HCT116 (cell line): ENCODE results near the gene PDE8A.

Experiments
- CEBPB ChIP-seq: IDR thresholded peaks from 2 replicates; pipeline ENCODE4 v1.6.1; 2012; ENCODE audit warnings: low read depth
- EGR1 ChIP-seq: IDR thresholded peaks from 2 replicates; pipeline ENCODE4 v1.6.1; 2012; ENCODE audit warnings: low read depth
- EZH2 ChIP-seq: fragments of 200-600 bp; sonication (generic); IDR thresholded peaks from 2 replicates; pipeline ENCODE4 v1.6.1; 2017; ENCODE audit warnings: antibody characterized with exemption, mixed run types
- POLR2A ChIP-seq: IDR thresholded peaks from 2 replicates; pipeline ENCODE4 v1.7.0; 2011; ENCODE audit warnings: borderline replicate concordance; ENCODE audit not compliant: insufficient read depth, insufficient read length; ENCODE audit errors: extremely low read depth
- POLR2AphosphoS5 ChIP-seq: IDR thresholded peaks from 2 replicates; pipeline ENCODE4 v1.6.1; 2011; ENCODE audit warnings: mild to moderate bottlenecking, low read depth, low read length, moderate library complexity
- RAD21 ChIP-seq: IDR thresholded peaks from 2 replicates; pipeline ENCODE4 v1.6.1; 2012; ENCODE audit warnings: low read depth, mild to moderate bottlenecking
- SP1 ChIP-seq: IDR thresholded peaks from 2 replicates; pipeline ENCODE4 v1.6.1; 2012; ENCODE audit warnings: low read depth
- TCF7L2 ChIP-seq: IDR thresholded peaks from 2 replicates; pipeline ENCODE4 v1.7.0; 2011; ENCODE audit warnings: borderline replicate concordance, inconsistent platforms; ENCODE audit not compliant: insufficient read depth, insufficient read length; ENCODE audit errors: extremely low read depth
- YY1 ChIP-seq: IDR thresholded peaks from 2 replicates; pipeline ENCODE4 v1.6.1; 2011; ENCODE audit warnings: low read length, low read depth, moderate library complexity, mild to moderate bottlenecking; ENCODE audit not compliant: insufficient replicate concordance; ENCODE audit errors: extremely low read depth
- TF ChIP-seq, protein P1 (sequence below), 3 experiments: fragments of 200-600 bp in 1 of 3; sonication (generic) in 1 of 3; IDR thresholded peaks in 2 of 3; conservative IDR thresholded peaks in 1 of 3; 2 replicates each; pipeline ENCODE4 v1.5.1; 2012 to 2017; ENCODE audit warnings: low read depth in 2 of 3, low read length in 2 of 3, antibody characterized with exemption in 1 of 3, borderline replicate concordance in 1 of 3, control low read depth in 1 of 3, mild to moderate bottlenecking in 1 of 3, mixed read lengths in 1 of 3, mixed run types in 1 of 3, moderate library complexity in 1 of 3; ENCODE audit not compliant: insufficient read depth in 1 of 3
- TF ChIP-seq, protein P2 (sequence below): IDR thresholded peaks from 2 replicates; pipeline ENCODE4 v1.6.1; 2012
- TF ChIP-seq, protein P3 (sequence below): IDR thresholded peaks from 2 replicates; pipeline ENCODE4 v1.6.1; 2012; ENCODE audit warnings: low read depth

DNA sequence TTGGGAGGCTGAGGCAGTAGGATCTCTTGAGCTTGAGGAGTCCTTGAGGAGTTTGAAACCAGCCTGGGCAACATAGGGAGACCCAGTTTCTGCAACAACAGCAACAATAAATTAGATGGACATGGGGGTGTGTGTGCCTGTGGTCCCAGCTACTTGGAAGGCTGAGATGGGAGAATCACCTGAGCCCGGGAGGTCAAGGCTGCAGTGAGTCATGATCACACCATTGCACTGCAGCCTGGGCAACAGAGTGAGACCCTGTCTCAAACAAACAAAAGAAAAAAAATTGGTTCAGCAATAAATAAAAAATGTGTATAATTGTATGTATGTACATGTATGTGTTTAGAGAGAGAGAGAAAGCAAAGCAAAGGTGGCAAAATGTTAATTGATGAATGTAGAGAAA, 83.1 kb downstream of the PDE8A start:
- TF ChIP-seq YY1 (no peak), POLR2A (no peak), CEBPB (no peak), EZH2 (no peak), SP1 (no peak), EGR1 (no peak), RAD21 (no peak), POLR2AphosphoS5 (no peak), TCF7L2 (no peak)
- TF ChIP-seq, protein P1, sequence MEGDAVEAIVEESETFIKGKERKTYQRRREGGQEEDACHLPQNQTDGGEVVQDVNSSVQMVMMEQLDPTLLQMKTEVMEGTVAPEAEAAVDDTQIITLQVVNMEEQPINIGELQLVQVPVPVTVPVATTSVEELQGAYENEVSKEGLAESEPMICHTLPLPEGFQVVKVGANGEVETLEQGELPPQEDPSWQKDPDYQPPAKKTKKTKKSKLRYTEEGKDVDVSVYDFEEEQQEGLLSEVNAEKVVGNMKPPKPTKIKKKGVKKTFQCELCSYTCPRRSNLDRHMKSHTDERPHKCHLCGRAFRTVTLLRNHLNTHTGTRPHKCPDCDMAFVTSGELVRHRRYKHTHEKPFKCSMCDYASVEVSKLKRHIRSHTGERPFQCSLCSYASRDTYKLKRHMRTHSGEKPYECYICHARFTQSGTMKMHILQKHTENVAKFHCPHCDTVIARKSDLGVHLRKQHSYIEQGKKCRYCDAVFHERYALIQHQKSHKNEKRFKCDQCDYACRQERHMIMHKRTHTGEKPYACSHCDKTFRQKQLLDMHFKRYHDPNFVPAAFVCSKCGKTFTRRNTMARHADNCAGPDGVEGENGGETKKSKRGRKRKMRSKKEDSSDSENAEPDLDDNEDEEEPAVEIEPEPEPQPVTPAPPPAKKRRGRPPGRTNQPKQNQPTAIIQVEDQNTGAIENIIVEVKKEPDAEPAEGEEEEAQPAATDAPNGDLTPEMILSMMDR (IDR thresholded peaks at IDR 0.05 in 2 of 3, conservative IDR thresholded peaks at IDR 0.05 in 1 of 3; ENCODE audit: borderline replicate concordance in 1 of 3, insufficient read depth in 1 of 3, low read depth in 2 of 3, low read length in 2 of 3): no peak
- TF ChIP-seq, protein P2, sequence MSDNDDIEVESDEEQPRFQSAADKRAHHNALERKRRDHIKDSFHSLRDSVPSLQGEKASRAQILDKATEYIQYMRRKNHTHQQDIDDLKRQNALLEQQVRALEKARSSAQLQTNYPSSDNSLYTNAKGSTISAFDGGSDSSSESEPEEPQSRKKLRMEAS: no peak
- TF ChIP-seq, protein P3, sequence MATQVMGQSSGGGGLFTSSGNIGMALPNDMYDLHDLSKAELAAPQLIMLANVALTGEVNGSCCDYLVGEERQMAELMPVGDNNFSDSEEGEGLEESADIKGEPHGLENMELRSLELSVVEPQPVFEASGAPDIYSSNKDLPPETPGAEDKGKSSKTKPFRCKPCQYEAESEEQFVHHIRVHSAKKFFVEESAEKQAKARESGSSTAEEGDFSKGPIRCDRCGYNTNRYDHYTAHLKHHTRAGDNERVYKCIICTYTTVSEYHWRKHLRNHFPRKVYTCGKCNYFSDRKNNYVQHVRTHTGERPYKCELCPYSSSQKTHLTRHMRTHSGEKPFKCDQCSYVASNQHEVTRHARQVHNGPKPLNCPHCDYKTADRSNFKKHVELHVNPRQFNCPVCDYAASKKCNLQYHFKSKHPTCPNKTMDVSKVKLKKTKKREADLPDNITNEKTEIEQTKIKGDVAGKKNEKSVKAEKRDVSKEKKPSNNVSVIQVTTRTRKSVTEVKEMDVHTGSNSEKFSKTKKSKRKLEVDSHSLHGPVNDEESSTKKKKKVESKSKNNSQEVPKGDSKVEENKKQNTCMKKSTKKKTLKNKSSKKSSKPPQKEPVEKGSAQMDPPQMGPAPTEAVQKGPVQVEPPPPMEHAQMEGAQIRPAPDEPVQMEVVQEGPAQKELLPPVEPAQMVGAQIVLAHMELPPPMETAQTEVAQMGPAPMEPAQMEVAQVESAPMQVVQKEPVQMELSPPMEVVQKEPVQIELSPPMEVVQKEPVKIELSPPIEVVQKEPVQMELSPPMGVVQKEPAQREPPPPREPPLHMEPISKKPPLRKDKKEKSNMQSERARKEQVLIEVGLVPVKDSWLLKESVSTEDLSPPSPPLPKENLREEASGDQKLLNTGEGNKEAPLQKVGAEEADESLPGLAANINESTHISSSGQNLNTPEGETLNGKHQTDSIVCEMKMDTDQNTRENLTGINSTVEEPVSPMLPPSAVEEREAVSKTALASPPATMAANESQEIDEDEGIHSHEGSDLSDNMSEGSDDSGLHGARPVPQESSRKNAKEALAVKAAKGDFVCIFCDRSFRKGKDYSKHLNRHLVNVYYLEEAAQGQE: no peak
